ENCODE measurements around the gene HOXA6. TPM values are rescaled to one million over a fixed set of nuclear protein-coding genes. Genes with fewer than 3 reads are reported as not detected.

The HOXA6 gene
- total RNA-seq: not detected

DNA sequence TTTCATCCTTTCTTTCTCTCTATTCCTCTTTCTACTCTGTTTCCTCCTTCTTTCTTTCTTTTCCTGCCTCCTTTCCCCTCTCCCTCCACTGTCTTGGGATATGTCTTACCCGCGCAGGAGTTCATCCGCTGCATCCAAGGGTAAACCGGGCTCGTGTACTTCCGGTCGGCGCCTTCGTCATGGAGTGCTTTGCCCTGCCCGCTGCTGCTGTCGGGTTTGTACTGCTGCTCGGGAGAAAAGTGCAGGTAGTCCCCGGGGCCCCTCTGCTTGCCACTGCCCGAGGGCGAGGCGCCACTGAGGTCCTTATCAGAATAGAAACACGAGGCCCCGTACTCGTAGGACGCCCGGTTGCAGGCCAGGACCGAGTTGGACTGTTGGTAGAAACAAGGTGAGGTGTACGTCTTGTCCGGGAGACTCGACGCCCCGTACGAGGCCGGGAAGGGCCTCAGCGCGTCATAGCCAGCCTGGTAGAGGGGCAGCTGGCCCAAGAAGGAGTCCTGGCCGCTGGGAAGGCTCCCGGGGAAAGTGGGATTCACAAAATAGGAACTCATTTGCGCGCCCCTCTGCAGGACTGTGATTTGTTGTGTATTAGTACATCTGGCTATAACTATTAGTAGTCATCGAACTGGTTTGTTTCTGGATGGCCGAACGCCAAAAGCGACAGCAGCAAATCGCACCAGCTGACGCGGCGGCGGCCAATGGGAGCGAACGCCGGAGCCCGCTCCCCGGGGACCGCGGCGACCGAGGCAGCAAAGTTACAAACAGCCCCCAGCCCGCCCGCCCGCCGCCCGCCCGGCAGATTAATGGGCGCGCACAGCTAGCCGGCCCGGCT is at the start of gene HOXA6:
HOXA6 (minus strand) TSS at position 576 of the 832 bp plus-strand sequence; CDS start at position 551, 25 bp downstream.
- no peak for DNase-seq

- peak; percentile 92 for DNase-seq
These were observed 48.8 kb upstream of the HOXA6 start for GRCh38 chr7:27196287-27196767.

GRCh38 chr7:27194686-27195379 is 47.3 kb upstream of the HOXA6 start:
- DNase-seq: peak; percentile 1

DNA sequence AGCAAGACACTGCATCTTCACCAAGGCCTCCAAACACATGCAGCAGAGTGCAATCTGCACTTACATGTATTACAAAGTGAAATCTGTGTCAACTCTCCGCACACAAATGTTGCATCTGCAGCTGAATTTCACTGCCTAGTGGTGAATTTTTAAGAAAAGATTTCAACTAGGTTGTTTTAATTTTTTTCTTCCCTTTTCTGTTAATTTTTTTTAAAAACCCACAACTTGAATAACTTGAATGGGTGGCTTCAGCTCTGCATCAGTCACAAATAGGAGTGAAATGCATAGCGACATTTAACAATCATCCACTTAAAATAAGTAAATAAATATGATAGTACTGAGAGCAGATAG is 46.4 kb upstream of the HOXA6 start:
- no peak for DNase-seq

GRCh38 chr7:27193335-27194001 is 45.9 kb upstream of the HOXA6 start:
- DNase-seq: peak; percentile 13

- peak; percentile 33 for DNase-seq
These were observed 45.2 kb upstream of the HOXA6 start for GRCh38 chr7:27192546-27193334.

DNA sequence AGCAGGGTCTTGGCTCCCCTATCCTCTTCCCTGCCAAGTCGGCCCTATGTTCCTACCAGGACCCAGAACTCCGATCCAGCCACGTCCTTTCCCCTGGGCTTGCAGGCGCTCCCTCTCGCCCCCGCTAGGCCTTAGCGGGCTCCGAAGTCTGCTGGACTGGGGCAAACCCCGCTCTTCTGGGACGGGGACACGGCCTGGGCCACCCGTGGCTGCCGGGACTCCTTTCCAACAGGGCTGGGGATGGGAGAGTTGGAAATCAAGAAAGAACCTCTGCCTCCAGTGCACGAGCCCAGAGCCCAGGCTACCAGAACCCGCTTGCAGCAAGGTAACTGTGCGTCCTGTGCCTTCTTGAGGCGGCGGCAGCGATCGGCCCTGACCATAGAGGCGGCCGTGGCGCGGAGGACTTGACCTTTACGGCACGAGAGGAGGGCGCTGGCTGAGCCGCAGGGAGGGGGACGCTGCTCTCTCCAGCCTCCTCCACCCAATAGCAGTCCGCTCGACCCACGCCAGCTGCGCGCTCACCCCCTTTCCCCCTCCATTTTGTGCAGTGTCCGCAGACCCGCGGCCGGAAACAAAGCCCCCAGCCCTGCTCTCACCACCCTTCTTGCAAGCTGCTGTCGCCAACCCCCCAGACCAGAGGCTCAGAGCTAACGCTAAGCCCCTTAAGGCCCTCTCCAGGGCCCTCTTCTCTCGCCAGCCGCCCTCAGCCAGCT is 44.4 kb upstream of the HOXA6 start:
- no peak for DNase-seq

DNA sequence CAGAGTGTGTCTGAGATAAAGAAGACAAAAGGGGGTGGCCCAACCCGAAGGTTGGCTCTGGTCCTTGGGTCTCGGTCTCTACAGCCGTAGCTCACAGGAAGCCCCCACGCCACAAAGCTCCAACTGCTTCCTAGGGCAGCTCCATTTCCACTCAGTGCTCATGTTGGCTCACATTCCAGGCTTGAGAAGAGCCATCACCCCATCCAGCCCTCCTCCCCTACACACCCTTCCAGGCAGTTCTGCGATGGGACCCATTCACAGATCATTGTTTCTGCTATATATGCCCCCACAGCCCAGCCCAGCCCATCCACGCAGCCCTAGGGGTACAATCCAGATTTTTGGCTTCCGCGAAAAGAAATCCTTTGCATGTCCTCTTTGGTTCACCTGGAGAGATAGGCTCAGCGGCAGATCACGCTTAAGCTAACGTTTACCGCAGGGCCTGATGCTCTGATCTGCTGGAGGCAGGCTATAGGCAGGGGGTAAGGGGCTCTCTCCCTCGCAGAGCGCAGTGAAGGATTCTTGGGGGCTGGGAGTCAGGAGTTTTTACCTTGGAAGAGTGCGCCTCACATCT is 43.7 kb upstream of the HOXA6 start:
- DNase-seq: no peak

GRCh38 chr7:27189997-27190748 is 42.6 kb upstream of the HOXA6 start:
- DNase-seq: no peak

DNA sequence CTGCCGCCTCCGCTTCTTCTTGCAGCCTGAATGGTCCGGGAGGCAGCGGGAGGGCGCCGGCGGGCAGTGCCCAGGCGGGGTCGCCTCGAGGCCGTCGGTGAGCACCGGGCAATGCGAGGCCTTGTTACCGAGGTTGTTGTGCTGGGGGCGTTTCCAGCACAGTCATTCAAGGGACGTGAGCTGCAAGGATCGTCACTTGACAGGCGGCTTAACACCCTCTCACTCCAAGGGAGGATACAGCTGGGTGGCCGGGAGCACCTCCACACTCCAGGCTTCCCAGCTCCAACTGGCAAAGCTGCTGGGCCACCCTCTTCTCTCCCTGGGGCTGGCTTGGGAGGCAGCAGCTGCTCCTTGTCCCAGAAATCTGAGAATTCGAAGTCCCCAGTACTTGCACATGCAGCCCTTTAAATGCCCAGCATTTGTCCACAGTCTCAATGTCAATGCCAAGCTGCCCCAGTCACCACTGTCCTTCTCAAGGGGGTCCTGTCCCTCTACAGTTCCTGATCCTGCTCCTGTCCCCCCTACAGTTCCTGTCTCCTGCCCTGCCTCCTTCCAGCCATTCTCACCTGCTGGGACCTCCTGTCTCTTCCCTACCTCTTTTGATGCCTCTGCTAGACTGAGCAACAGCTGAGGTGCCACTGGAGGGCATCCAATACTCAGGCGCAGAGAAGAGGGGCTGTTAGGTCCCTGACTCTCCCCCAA is 41.9 kb upstream of the HOXA6 start:
- no peak for DNase-seq

GRCh38 chr7:27188386-27189294 is 41.1 kb upstream of the HOXA6 start:
- no peak for DNase-seq

DNA sequence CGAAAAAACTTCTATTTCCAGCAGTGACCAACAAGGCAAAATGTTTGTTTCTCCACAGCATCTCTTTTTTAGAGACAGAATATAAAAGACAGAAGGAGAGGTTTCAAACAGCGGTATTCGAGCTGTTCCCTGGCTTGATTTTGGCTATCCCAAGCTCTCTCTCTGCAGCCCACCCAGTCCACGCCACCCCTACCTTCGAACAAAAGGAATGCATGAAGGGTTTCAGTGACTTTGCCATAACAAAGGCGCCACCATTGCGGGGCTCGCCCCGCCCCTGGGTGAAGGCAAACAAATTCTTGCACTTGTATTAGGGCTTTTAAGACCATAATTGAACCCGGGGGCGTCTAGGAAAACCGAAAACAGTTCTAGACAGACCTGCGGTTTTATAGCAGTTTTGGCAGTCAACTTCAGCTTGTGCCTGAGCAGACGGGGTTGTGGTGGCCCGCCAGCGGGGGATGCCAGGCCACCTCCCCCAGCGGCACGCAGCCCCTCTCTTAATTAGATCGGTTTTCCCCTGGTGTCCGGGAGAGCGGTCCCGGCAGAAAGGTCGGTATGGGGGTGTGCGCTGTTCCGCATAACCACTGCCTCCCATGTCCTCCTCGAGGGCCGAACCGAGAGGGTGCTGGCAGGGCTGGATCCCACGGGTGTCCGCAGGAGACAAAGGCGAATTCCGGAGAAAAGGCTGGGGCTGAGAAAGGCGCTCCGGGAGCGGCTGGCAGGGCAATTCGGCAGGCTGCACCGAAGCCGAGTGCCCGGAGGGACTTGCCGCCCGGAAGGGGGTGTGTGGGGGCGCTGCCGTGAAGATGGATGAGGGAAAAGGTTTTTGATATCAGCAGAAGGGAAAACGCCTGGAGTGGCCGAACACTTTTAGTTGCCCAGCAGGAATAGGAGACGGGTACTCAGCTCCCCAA is 40.2 kb upstream of the HOXA6 start:
- no peak for DNase-seq

- DNase-seq: no peak
These were observed 39.3 kb upstream of the HOXA6 start for GRCh38 chr7:27186668-27187474.

DNA sequence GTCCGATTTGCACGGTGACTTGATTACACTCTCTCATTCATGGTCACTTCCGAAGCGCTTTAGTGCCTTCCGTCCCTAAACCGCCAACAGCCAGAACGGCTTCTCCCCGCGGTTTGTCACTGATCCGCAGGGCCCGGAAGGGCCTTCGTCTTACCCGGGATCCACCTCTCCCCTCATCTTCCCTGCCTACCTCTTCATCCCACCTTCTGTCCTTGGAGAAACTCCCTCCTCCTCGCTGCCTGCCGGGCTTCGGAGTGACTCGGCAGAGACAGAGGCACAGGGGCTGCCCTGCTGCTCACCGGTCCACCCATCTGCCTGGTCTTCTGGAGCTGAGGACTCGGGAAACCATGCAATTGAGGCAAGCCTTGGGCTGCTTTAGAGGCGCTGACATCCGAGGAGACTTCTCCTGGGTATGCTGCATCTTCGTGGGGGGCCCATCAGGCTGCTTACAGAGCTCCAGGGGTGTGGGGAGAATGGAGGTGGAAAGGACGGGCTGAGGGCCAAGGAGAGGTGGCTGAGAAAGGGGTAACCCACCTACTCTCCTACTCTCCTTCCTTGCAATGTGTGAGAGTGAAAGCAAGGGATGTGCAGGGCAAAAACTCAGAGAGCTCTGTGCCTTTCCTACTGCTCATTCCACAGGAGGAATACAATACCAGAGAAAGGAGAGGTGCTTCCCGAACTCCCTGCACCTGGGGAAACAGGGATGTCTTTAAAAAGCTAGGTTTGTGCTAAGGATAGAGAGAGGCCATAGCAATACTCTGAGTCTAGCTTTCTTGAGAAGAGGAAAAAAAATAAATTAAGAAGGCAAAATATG is 38.5 kb upstream of the HOXA6 start:
- no peak for DNase-seq

DNA sequence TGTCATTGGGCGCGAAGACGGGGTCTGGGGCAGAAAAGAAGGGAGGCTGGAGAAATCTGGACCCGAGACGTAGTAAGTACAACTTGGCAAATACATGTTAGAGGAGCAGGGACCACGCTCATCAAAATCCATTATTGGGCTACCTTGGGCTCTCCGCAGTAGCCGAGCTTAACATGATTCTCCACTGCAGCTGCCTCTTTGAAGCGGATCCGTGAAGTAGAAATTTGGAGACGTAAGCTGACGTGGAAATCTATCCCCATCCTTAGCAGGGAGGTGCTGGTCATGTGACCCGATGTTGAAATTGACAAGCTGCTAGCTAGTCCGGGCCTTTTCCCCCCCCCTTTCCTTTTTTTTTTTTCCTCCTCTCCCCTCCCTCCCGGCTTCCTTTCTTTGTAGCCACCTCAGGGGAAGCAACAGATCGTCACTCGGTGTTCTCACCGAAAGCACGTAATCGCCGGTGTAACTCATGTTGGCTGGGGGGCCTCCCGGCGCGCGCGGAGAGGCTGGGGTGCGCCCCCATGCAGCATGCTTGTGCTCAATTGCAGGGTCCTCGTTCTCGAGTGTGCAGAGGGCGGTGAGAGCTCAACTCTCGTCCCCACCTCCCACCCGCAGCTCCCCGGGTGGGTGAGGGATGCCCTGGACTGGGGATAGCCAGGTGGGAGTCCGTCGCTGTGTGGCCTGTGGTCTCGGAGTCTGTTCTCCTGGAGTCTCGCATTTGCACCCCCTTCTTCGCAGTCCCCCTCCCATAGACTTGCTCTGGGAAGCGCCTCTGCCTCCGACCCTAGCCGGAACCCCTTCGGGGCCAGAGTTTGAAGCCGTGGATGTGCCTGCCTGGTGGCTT is 37.7 kb upstream of the HOXA6 start, which contains the start of gene HOXA11:
HOXA11 (minus strand) TSS at position 220 of the 841 bp plus-strand sequence; CDS start at position 132, 88 bp downstream.
- DNase-seq: no peak

Data from tongue (tissue), 2 donors.